NCI-H526 treated with DMSO at 0.1 percent for 48 hours (cell line): Measurements from ENCODE around the gene MAGI2.
A peak's percentile ranks its signal among the peaks of the same experiment; 100 is the strongest.

ENCODE experiments used
- DNase-seq: peaks from one replicate; lab custom pipeline; 2025; lab: John Stamatoyannopoulos, UW

The MAGI2 gene

DNA sequence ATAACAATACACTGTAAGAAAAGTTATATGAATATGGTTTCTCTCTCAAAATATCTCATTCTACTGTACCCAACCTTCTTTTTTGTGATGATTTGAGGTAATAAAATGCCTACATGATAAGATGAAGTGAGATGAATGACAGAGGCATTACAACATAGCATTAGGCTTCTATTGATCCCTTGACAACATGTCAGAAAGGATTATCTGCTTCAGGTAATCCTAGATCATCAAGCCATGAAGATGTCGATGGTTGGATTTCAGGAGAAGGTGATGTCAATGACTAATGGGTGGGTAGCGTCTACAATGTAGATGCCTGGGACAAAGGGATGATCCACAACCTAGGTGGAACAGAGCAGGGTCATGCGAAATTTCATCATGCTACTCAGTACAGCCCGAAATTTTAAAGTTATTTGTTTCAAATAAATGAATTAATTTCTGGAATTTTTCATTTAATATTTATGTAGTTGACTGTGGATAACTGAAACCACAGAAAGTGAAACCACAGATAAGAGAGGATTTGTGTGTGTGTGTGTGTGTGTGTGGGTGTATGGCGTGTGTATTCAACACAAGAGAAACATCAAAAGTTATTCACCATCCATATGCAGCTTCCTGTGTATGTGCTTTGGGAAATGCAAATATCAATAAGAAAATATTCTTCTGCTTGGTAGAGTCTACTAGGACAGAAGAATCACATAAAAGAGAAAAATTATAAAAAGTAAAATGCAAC lies 77.0 kb downstream of the MAGI2 start:
- no peak for DNase-seq

DNA sequence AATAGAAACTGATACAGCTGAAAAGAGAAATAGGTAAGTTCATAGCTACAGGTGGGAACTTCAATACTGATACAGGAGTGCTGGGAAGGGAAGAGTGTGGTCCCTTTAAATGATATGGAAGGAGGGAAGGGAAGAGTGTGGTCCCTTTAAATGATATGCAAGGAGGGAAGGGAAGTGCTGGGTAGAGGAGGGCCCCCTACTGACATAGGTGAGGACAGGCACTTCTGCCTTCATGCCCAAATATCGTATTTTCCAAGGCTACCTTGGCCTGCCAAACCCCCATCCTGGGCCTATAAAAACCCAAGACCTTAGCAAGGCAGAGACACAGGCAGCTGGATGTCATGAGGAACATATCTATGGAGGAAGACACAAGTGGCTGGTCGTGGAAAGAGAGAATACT lies 92.3 kb downstream of the MAGI2 start:
- no peak for DNase-seq

DNA sequence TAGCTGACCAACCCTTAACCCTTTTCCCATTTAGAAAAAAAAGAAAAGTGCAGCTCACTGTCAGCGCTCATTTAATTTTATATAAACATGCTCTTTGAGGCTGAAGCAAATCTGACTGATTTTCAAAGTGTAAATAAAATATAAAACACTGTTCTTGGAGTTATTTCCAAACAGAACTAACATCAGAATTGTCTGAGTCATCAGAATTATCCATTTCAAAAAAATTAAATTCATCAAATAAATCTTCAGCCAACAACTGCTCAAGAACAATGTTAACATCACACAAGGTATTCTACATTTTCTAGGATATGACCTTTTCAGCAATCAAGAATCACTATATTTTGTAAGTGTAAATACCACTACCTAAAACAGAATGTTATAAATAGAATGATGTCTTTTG lies 93.6 kb downstream of the MAGI2 start:
- DNase-seq: no peak

- DNase-seq: no peak
Observed at GRCh38 chr7:79357101-79357500, 96.4 kb downstream of the MAGI2 start.

DNA sequence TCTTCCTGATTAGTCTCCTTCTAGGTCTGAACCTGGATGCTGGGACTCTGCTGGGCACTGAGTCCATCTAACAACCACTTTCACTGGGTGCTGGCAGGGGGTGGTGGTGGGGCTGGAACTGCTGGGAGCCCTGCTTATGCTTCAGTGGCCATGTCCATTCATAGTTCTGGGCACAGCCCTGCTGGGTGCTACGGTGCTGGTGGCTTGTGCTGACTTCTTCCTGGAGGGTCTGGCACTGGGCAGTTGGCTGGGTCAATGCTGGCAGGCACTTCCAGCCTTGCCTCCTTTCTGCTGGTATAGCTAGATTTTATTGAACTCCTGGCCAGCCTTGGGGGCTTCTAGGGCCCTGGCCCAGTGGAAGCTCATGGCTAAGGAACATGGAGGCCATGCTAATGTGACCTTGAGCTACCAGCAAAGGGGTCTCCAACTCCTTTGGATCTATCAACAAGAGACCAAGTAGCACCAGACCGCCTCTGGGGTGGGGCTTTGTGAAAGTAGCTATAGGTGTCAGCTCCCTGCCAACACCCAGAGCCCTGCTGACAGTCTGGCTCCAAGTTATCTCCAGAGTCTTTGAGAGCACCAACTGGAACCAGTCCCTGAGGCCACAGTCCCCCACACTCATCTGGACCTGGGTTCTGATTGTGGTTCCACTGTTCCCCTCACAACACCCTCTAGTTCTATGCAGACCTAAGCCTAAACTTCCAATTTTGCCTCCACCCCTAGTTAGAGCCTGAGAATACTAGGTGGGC lies 99.6 kb downstream of the MAGI2 start:
- DNase-seq: no peak

DNA sequence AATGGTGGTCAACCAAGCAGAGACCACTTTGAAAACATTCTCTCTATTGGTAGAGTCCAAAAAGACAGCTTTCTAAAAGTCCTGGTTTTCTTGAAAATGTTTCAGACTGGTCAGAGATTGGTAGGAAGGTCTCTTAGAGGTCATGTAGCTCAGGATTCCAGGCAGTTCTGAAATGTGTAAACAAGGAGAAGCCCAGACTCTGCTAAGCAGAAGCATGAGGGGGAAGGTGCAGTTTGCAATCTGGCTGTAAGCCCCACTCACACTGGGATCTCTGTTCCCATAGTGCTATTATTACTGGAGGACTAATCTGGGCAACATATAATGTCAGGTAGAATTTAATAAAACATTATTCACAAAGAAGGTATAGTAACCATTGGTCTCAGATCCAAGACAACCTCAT lies 101.1 kb downstream of the MAGI2 start:
- DNase-seq: no peak

DNA sequence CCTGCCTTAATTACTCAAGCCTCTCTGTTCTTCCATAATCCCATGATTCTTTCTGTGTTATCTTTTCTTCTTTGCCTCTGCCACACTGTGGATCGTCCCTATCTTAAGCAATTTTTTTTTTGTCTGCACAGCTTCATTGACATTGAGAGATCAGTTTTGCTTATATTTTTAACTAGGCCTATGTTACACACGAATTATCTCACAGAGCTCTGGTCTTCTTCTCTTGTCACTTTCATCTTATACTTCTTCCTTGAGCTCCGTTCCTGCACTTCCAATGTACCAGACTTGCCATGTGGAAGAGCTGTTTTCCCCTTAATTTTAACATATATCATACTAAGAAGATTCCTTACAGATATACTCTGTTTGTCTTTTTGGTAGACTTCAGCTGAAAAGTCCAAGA lies 106.1 kb downstream of the MAGI2 start:
- no peak for DNase-seq

- DNase-seq: no peak
Observed at GRCh38 chr7:79341902-79342301, 111.6 kb downstream of the MAGI2 start.

- DNase-seq: no peak
Observed at GRCh38 chr7:79340212-79340611, 113.3 kb downstream of the MAGI2 start.

GRCh38 chr7:79339208-79339925 lies 114.1 kb downstream of the MAGI2 start:
- no peak for DNase-seq

- DNase-seq: peak; percentile 21
Observed at GRCh38 chr7:79337717-79338116, 115.8 kb downstream of the MAGI2 start.

- no peak for DNase-seq
Observed at GRCh38 chr7:79334841-79335240, 118.6 kb downstream of the MAGI2 start.

GRCh38 chr7:79334334-79334733 lies 119.1 kb downstream of the MAGI2 start:
- no peak for DNase-seq

DNA sequence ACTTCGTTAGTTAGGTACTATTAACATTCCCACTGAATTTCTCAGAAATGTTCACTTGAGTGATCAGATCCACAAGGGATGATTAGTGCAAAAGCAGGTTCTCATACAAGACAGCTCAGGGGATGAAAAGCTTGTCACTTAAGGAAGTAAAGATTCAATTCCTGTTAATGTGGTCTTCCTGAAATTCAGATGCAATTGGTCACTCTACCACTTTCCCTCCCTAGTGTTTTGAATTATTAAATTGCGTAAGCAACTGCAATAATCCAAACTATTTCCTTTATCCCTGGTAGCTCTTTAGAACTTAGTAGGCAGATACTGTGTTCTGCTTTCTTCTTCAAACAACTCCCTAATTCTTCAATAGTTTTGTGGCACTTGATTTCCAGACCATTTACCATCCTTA lies 121.4 kb downstream of the MAGI2 start:
- no peak for DNase-seq

DNA sequence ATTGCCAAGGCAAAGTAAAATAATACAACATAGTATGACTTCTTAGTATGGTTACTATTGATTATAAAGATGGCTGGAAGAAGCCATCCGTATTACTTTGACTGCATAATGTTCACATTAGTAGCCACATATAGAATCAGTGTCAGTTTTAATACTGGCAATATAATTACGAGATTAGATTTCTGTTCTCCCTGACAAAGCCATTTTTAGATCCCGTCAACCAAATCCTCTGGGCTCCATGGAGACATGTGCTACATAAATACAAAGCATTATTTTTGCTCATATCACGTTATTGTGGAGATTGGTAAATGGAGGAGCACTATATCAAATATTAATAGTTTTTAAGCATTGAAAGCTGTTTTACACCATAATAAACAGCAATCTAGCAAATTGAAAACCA lies 124.0 kb downstream of the MAGI2 start:
- DNase-seq: no peak

DNA sequence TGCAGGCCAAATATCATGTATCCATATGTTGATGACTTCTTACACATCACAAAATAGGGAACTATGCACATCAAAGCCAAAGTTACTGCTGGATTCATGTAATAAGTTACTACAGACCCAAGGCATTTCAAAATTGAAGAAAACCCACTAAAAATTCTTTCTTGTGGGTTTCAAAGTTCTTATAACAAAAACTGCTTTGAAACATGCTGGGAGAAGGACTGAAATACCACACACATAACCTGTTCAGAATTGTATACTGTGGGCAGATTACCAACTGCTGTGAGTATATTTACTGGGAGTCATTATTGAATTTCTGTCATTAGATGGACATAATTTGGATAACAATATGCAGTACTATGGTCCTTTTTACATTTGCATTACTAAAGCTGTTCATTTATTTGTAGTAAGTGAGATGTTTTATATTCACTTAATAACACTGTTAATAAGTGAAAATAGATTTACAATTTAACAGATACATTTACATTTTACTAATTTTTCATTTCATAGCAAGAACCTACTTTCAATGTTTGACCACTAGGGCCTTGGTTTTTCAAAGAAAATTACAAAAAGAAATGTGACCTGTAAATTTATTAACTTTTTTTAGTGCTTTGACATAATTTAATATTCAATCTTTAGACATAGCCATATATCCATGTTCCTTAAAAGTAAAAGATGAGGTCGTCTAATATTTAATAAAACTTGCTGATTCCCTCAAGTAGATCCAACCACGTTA lies 132.6 kb downstream of the MAGI2 start:
- no peak for DNase-seq

GRCh38 chr7:79319369-79319768 lies 134.1 kb downstream of the MAGI2 start:
- no peak for DNase-seq

GRCh38 chr7:79317728-79318127 lies 135.7 kb downstream of the MAGI2 start:
- DNase-seq: no peak

DNA sequence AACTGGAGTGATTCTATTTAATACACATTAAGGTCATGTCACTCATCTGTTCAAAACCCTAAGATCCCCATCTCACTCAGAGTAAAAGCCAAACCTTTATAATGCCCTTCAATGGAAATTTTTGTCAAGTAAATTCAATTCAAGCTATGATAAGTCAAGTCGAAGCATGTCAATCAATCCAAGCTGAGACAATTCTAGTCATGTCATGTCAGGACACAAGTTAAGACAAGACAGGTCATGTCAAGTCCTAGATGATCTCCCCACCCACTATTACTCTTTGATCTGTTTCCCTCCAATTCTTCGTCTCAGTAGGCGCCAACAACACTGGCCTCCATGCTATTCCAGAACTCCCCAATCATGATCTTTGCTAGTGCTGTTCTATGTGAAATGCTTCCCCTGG lies 141.4 kb downstream of the MAGI2 start:
- no peak for DNase-seq

GRCh38 chr7:79308192-79308591 lies 145.3 kb downstream of the MAGI2 start:
- DNase-seq: no peak

- no peak for DNase-seq
Observed at GRCh38 chr7:79307376-79307775, 146.1 kb downstream of the MAGI2 start.

GRCh38 chr7:79304711-79305110 lies 148.8 kb downstream of the MAGI2 start:
- no peak for DNase-seq
